ENCODE measurements around the gene LGALS7B.
"Not testable (repeated sequence)": the region's sequence is repeated elsewhere in the genome, so short reads cannot be mapped to it uniquely, and the experiment has no call there.

Gene LGALS7B

DNA sequence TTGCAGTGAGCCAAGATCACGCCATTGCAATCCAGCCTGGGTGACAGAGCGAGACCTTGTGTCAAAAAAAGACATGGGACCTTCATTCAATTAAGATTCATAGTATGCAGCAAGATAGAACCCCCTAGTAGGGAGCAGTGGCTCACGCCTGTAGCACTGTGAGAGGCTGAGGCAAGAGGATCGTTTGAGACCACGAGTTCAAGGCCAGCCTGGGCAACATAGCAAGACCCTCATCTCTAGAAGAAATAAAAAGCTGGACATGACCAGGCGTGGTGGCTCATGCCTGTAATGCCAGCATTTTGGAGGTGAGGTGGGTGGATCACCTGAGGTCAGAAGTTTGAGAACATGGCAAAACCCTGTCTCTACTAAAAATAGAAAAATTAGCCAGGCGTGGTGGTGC, 8.6 kb upstream of the LGALS7B start:
- H3K27ac ChIP-seq (ENCODE audit: low read depth, low read length): no peak overlapping the region
- no peak overlapping the region for H3K4me2 ChIP-seq (ENCODE audit: low read depth, low read length, poor library complexity, severe bottlenecking)
- TF ChIP-seq, protein P1, sequence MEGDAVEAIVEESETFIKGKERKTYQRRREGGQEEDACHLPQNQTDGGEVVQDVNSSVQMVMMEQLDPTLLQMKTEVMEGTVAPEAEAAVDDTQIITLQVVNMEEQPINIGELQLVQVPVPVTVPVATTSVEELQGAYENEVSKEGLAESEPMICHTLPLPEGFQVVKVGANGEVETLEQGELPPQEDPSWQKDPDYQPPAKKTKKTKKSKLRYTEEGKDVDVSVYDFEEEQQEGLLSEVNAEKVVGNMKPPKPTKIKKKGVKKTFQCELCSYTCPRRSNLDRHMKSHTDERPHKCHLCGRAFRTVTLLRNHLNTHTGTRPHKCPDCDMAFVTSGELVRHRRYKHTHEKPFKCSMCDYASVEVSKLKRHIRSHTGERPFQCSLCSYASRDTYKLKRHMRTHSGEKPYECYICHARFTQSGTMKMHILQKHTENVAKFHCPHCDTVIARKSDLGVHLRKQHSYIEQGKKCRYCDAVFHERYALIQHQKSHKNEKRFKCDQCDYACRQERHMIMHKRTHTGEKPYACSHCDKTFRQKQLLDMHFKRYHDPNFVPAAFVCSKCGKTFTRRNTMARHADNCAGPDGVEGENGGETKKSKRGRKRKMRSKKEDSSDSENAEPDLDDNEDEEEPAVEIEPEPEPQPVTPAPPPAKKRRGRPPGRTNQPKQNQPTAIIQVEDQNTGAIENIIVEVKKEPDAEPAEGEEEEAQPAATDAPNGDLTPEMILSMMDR (IDR thresholded peaks at IDR 0.05; ENCODE audit: insufficient read depth, low read length, poor library complexity, severe bottlenecking): no peak
- TF ChIP-seq EZH2phosphoT487 (conservative IDR thresholded peaks at IDR 0.05; ENCODE audit: low read length): no peak
- no peaks in the 10 kb centered on the region for H3F3A ChIP-seq (ENCODE audit: insufficient read depth)
- no peak overlapping the region for H2AFZ ChIP-seq (ENCODE audit: low read depth, low read length, severe bottlenecking)
- no peak overlapping the region for H3K4me3 ChIP-seq (ENCODE audit: insufficient read depth, low read length, poor library complexity, severe bottlenecking)
- H3K9ac ChIP-seq (ENCODE audit: low read length): no peak overlapping the region
- no peaks in the 10 kb centered on the region for H3K36me3 ChIP-seq (ENCODE audit: low read length)
- no peaks in the 10 kb centered on the region for H3K9me2 ChIP-seq (replicated peaks; ENCODE audit: insufficient read depth, low read length)
- H3K27me3 ChIP-seq (ENCODE audit: low read length): no peaks in the 10 kb centered on the region
- H3K79me2 ChIP-seq (ENCODE audit: insufficient read depth, low read length): no peaks in the 10 kb centered on the region
- no peaks in the 10 kb centered on the region for H4K20me1 ChIP-seq (ENCODE audit: low read depth, low read length)
- H3K9me3 ChIP-seq (ENCODE audit: insufficient read depth, low read length): no peaks in the 10 kb centered on the region

DNA sequence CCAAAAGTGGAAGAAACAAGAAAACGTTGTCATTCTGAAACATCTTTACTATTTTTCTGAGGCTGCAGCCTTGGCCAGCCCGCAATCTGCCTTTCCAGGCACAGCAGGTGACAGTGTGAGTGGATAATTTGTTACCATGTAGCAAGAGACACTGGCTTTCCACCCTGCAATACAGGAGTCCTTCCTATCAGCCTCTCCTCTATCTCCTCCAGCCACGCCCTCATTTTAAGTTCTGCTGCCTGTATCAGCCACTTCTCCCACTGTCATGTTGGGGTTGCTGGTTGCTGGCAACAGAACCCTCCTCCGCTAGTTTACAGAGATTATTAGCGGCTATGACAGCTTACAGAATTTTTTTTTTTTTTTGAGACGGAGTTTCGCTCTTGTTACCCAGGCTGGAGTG, 7.9 kb upstream of the LGALS7B start:
- Histone ChIP-seq H3K79me2 (ENCODE audit: insufficient read depth, low read length) (no peaks in the 10 kb centered on the region), H3K27ac (ENCODE audit: low read depth, low read length) (no peak overlapping the region), H3K4me3 (ENCODE audit: insufficient read depth, low read length, poor library complexity, severe bottlenecking) (no peak overlapping the region), H3F3A (ENCODE audit: insufficient read depth) (no peaks in the 10 kb centered on the region), H3K4me2 (ENCODE audit: low read depth, low read length, poor library complexity, severe bottlenecking) (no peak overlapping the region), H3K36me3 (ENCODE audit: low read length) (no peaks in the 10 kb centered on the region), H3K9me3 (ENCODE audit: insufficient read depth, low read length) (no peaks in the 10 kb centered on the region), H3K27me3 (ENCODE audit: low read length) (no peaks in the 10 kb centered on the region), H4K20me1 (ENCODE audit: low read depth, low read length) (no peaks in the 10 kb centered on the region), H2AFZ (ENCODE audit: low read depth, low read length, severe bottlenecking) (no peak overlapping the region), H3K9me2 (replicated peaks; ENCODE audit: insufficient read depth, low read length) (no peaks in the 10 kb centered on the region), H3K9ac (ENCODE audit: low read length) (no peak overlapping the region)
- TF ChIP-seq EZH2phosphoT487 (conservative IDR thresholded peaks at IDR 0.05; ENCODE audit: low read length): no peak
- TF ChIP-seq, protein P1 (IDR thresholded peaks at IDR 0.05; ENCODE audit: insufficient read depth, low read length, poor library complexity, severe bottlenecking): no peak

DNA sequence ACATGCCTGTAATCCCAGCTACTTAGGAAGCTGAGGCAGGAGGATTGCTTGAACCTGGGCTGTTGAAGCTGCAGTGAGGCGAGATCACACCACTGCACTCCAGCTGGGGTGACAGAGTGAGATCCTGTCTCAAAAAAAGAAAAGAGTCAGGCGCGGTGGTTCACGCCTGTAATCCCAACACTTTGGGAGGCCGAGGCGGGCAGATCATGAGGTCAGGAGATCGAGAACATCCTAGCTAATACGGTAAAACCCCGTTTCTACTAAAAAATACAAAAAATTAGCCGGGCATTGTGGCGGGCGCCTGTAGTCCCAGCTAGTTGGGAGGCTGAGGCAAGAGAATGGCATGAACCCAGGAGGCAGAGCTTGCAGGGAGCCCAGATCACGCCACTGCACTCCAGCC, 6.8 kb upstream of the LGALS7B start:
- H3K4me3 ChIP-seq (ENCODE audit: insufficient read depth, low read length, poor library complexity, severe bottlenecking); H3K9ac ChIP-seq (ENCODE audit: low read length); H3K4me2 ChIP-seq (ENCODE audit: low read depth, low read length, poor library complexity, severe bottlenecking); H2AFZ ChIP-seq (ENCODE audit: low read depth, low read length, severe bottlenecking); H4K20me1 ChIP-seq (ENCODE audit: low read depth, low read length); H3F3A ChIP-seq (ENCODE audit: insufficient read depth); H3K79me2 ChIP-seq (ENCODE audit: insufficient read depth, low read length); H3K9me2 ChIP-seq (replicated peaks; ENCODE audit: insufficient read depth, low read length); H3K36me3 ChIP-seq (ENCODE audit: low read length); H3K9me3 ChIP-seq (ENCODE audit: insufficient read depth, low read length); H3K27ac ChIP-seq (ENCODE audit: low read depth, low read length); H3K27me3 ChIP-seq (ENCODE audit: low read length): not testable (repeated sequence)

DNA sequence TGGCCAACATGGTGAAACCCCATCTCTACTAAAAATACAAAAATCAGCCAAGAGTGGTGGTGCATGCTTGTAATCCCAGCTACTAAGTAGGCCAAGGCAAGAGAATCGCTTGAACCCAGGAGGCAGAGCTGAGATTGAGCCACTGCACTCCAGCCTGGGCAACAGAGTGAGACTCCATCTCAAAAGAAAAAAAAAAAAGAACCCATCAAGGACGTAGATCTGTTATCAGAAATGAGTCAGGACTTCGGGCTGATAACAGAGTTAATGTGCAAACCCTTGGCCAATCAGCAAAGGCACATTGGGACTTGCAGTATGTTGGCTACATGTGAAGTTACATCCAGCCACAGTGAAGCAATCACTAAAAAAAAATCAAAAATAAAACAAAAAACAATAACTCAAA, 4.8 kb upstream of the LGALS7B start:
- Histone ChIP-seq H3K4me2 (ENCODE audit: low read depth, low read length, poor library complexity, severe bottlenecking) (no peak overlapping the region), H3K27me3 (ENCODE audit: low read length) (no peaks in the 10 kb centered on the region), H3K27ac (ENCODE audit: low read depth, low read length) (no peak overlapping the region), H3K36me3 (ENCODE audit: low read length) (no peaks in the 10 kb centered on the region), H2AFZ (ENCODE audit: low read depth, low read length, severe bottlenecking) (no peak overlapping the region), H3F3A (ENCODE audit: insufficient read depth) (no peaks in the 10 kb centered on the region), H3K9me2 (replicated peaks; ENCODE audit: insufficient read depth, low read length) (no peaks in the 10 kb centered on the region), H3K9me3 (ENCODE audit: insufficient read depth, low read length) (no peaks in the 10 kb centered on the region), H4K20me1 (ENCODE audit: low read depth, low read length) (no peaks in the 10 kb centered on the region), H3K9ac (ENCODE audit: low read length) (no peak overlapping the region), H3K4me3 (ENCODE audit: insufficient read depth, low read length, poor library complexity, severe bottlenecking) (no peak overlapping the region), H3K79me2 (ENCODE audit: insufficient read depth, low read length) (no peaks in the 10 kb centered on the region)
- TF ChIP-seq, protein P1 (IDR thresholded peaks at IDR 0.05; ENCODE audit: insufficient read depth, low read length, poor library complexity, severe bottlenecking): no peak
- no peak for TF ChIP-seq EZH2phosphoT487 (conservative IDR thresholded peaks at IDR 0.05; ENCODE audit: low read length)
